ENCODE data around the gene MON1B.

The MON1B gene

DNA sequence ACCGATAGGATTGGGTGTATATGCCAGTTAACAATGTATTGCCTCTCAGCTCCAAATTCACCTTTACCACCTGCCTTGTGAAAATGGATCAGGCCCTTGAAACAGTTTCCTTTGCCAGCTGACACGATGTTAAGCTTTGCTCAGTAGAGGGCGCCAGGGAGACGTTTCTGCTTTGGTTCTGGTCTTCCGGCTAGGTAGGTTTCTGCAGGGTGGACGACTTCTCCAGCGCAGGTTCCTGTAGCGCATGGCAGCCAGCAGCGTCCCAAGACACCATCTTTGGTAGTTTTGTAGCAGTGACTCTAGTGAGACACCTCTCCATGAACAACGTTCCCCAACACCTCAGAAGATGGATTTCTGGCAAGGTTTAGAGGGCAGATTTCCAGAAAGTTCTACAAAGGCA, 32.2 kb downstream of the MON1B start:
- Histone ChIP-seq H4K8ac (ENCODE audit: low read depth, low read length) (no peak overlapping the region), H3K27me3 (ENCODE audit: insufficient read depth, low read length) (no peaks in the 10 kb centered on the region), H4K12ac (ENCODE audit: low read depth, low read length) (no peak overlapping the region), H2BK120ac (ENCODE audit: insufficient read depth, low read length, poor library complexity) (no peak overlapping the region), H3K4me2 (ENCODE audit: low read length) (no peak overlapping the region), H4K91ac (ENCODE audit: low read depth, low read length) (no peak overlapping the region), H3K36me3 (ENCODE audit: control insufficient read depth in 1 of 2, insufficient read depth in 2 of 2, low read length in 2 of 2) (peaks cover 2 to 3% of the 10 kb centered on the region in 2 experiments), H3K23ac (ENCODE audit: low read length) (no peak overlapping the region), H2AFZ (ENCODE audit: insufficient read depth, low read length, poor library complexity) (no peak overlapping the region), H3K4me3 (ENCODE audit: low read depth, low read length) (no peak overlapping the region), H3K9ac (ENCODE audit: low read length) (no peak overlapping the region), H3K14ac (ENCODE audit: low read length) (no peak overlapping the region), H3K27ac (ENCODE audit: low read depth, low read length) (no peak overlapping the region), H3K79me1 (ENCODE audit: low read length) (no peaks in the 10 kb centered on the region), H2BK12ac (ENCODE audit: low read length) (no peak overlapping the region), H3K9me3 (ENCODE audit: insufficient read depth, low read depth, low read length) (no peaks in the 10 kb centered on the region), H3K79me2 (ENCODE audit: control insufficient read depth, insufficient read depth, low read length, poor library complexity) (no peaks in the 10 kb centered on the region), H2BK5ac (ENCODE audit: low read depth, low read length, poor library complexity) (no peak overlapping the region), H3K18ac (ENCODE audit: low read length) (no peak overlapping the region), H3K4ac (ENCODE audit: low read depth, low read length) (no peak overlapping the region), H3K4me1 (ENCODE audit: control insufficient read depth in 1 of 2, insufficient read depth in 2 of 2, low read length in 2 of 2) (peaks cover 0 to 2% of the 10 kb centered on the region in 2 experiments), H2AK5ac (ENCODE audit: low read length) (no peak overlapping the region)
- WGBS (ENCODE audit: extremely low coverage, insufficient coverage, insufficient read length), result no CpG with 5 or more reads among the region's 10 CpGs
- DNase-seq, result peak in 1 of 2 donors; percentile 26

DNA sequence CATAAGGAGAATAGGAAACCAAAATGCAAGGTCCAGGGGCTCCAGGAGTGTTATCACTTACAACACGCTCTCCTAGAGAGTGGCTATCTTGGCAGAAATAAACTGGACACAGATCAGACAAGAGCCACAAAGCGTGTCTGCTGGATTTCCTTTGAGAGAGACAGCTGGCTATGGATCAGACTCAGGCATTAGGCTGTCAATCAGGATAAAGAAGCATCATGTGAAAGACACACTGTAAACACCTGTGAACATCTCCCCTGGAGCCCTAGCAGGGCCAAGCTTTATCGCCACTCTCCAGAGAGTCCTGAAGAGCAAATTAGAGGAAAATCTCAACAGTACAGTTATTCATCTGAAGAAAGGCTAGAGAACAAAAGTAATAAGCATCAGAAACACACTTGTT, 34.2 kb downstream of the MON1B start:
- no peak for DNase-seq
- no peak overlapping the region for H3K23ac ChIP-seq (ENCODE audit: low read length)
- no peak overlapping the region for H3K4ac ChIP-seq (ENCODE audit: low read depth, low read length)
- H3K27me3 ChIP-seq (ENCODE audit: insufficient read depth, low read length), result no peaks in the 10 kb centered on the region
- H2BK120ac ChIP-seq (ENCODE audit: insufficient read depth, low read length, poor library complexity), result no peak overlapping the region
- no CpG with 5 or more reads among the region's 3 CpGs for WGBS (ENCODE audit: extremely low coverage, insufficient coverage, insufficient read length)
- H3K14ac ChIP-seq (ENCODE audit: low read length), result no peak overlapping the region
- no peak overlapping the region for H3K9ac ChIP-seq (ENCODE audit: low read length)
- no peak overlapping the region for H4K12ac ChIP-seq (ENCODE audit: low read depth, low read length)
- no peak overlapping the region for H2AK5ac ChIP-seq (ENCODE audit: low read length)
- no peak overlapping the region for H4K91ac ChIP-seq (ENCODE audit: low read depth, low read length)
- no peaks in the 10 kb centered on the region for H3K9me3 ChIP-seq (ENCODE audit: insufficient read depth, low read depth, low read length)
- H2BK5ac ChIP-seq (ENCODE audit: low read depth, low read length, poor library complexity), result no peak overlapping the region
- no peak overlapping the region for H3K27ac ChIP-seq (ENCODE audit: low read depth, low read length)
- H3K79me1 ChIP-seq (ENCODE audit: low read length), result no peaks in the 10 kb centered on the region
- H2AFZ ChIP-seq (ENCODE audit: insufficient read depth, low read length, poor library complexity), result no peak overlapping the region
- no peak overlapping the region for H3K18ac ChIP-seq (ENCODE audit: low read length)
- H3K4me2 ChIP-seq (ENCODE audit: low read length), result no peak overlapping the region
- no peaks in the 10 kb centered on the region for H3K79me2 ChIP-seq (ENCODE audit: control insufficient read depth, insufficient read depth, low read length, poor library complexity)
- no peak overlapping the region for H4K8ac ChIP-seq (ENCODE audit: low read depth, low read length)
- peaks cover 2 to 3% of the 10 kb centered on the region in 2 experiments for H3K36me3 ChIP-seq (ENCODE audit: control insufficient read depth in 1 of 2, insufficient read depth in 2 of 2, low read length in 2 of 2)
- no peak overlapping the region for H2BK12ac ChIP-seq (ENCODE audit: low read length)
- H3K4me3 ChIP-seq (ENCODE audit: low read depth, low read length), result no peak overlapping the region
- peaks cover 0 to 2% of the 10 kb centered on the region in 2 experiments for H3K4me1 ChIP-seq (ENCODE audit: control insufficient read depth in 1 of 2, insufficient read depth in 2 of 2, low read length in 2 of 2)

DNA sequence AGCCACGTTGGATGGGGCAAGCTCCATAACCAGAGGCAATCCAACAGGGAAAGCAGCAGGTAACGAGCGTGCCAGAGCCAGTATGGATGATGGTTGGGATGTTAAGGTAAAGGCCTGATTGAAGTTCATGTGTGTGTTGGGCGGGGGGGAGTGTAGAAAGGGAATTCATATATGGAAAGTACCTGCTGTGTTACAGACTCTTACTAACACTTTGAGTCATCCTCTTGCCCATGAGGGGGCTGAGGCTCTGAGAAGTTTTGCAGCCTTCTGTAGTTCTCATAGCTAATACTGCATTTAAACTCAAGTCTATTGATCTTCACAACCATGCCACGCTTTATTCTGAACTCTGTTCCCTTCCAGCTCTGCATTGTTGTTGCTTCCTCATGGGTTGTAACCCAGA, 36.8 kb downstream of the MON1B start:
- no peaks in the 10 kb centered on the region for H3K79me1 ChIP-seq (ENCODE audit: low read length)
- H3K14ac ChIP-seq (ENCODE audit: low read length), result no peak overlapping the region
- no peak overlapping the region for H3K27ac ChIP-seq (ENCODE audit: low read depth, low read length)

GRCh38 chr16:77231047-77231446, 40.1 kb downstream of the MON1B start:
- no peak overlapping the region for H2AK5ac ChIP-seq (ENCODE audit: low read length)
- no peak overlapping the region for H3K4me3 ChIP-seq (ENCODE audit: low read depth, low read length)
- no peak overlapping the region for H3K27ac ChIP-seq (ENCODE audit: low read depth, low read length)
- no peak overlapping the region for H2BK120ac ChIP-seq (ENCODE audit: insufficient read depth, low read length, poor library complexity)
- no peak overlapping the region for H3K4ac ChIP-seq (ENCODE audit: low read depth, low read length)
- no CpG with 5 or more reads among the region's 3 CpGs for WGBS (ENCODE audit: extremely low coverage, insufficient coverage, insufficient read length)
- H4K12ac ChIP-seq (ENCODE audit: low read depth, low read length), result no peak overlapping the region
- H3K9ac ChIP-seq (ENCODE audit: low read length), result no peak overlapping the region
- H4K91ac ChIP-seq (ENCODE audit: low read depth, low read length), result no peak overlapping the region
- H3K27me3 ChIP-seq (ENCODE audit: insufficient read depth, low read length), result no peaks in the 10 kb centered on the region
- no peak overlapping the region for H2BK5ac ChIP-seq (ENCODE audit: low read depth, low read length, poor library complexity)
- no peak overlapping the region for H3K4me2 ChIP-seq (ENCODE audit: low read length)
- no peak overlapping the region for H3K23ac ChIP-seq (ENCODE audit: low read length)
- no peaks in the 10 kb centered on the region for H3K79me2 ChIP-seq (ENCODE audit: control insufficient read depth, insufficient read depth, low read length, poor library complexity)
- H3K18ac ChIP-seq (ENCODE audit: low read length), result no peak overlapping the region
- H3K14ac ChIP-seq (ENCODE audit: low read length), result no peak overlapping the region
- no peak overlapping the region for H2BK12ac ChIP-seq (ENCODE audit: low read length)
- no peaks in the 10 kb centered on the region for H3K4me1 ChIP-seq (ENCODE audit: control insufficient read depth in 1 of 2, insufficient read depth in 2 of 2, low read length in 2 of 2)
- no peaks in the 10 kb centered on the region for H3K79me1 ChIP-seq (ENCODE audit: low read length)
- DNase-seq, result no peak
- no peak overlapping the region for H2AFZ ChIP-seq (ENCODE audit: insufficient read depth, low read length, poor library complexity)
- no peak overlapping the region for H4K8ac ChIP-seq (ENCODE audit: low read depth, low read length)
- no peaks in the 10 kb centered on the region for H3K9me3 ChIP-seq (ENCODE audit: insufficient read depth, low read depth, low read length)
- no peaks in the 10 kb centered on the region for H3K36me3 ChIP-seq (ENCODE audit: control insufficient read depth in 1 of 2, insufficient read depth in 2 of 2, low read length in 2 of 2)

More for the DNA sequence above, 36.8 kb downstream of the MON1B start:
- Histone ChIP-seq H3K18ac (ENCODE audit: low read length) (no peak overlapping the region), H2BK5ac (ENCODE audit: low read depth, low read length, poor library complexity) (no peak overlapping the region), H4K12ac (ENCODE audit: low read depth, low read length) (no peak overlapping the region), H2AFZ (ENCODE audit: insufficient read depth, low read length, poor library complexity) (no peak overlapping the region), H3K9me3 (ENCODE audit: insufficient read depth, low read depth, low read length) (no peaks in the 10 kb centered on the region), H3K4me2 (ENCODE audit: low read length) (no peak overlapping the region), H2BK12ac (ENCODE audit: low read length) (no peak overlapping the region), H2BK120ac (ENCODE audit: insufficient read depth, low read length, poor library complexity) (no peak overlapping the region), H3K36me3 (ENCODE audit: control insufficient read depth in 1 of 2, insufficient read depth in 2 of 2, low read length in 2 of 2) (peaks cover 0 to 2% of the 10 kb centered on the region in 2 experiments), H3K9ac (ENCODE audit: low read length) (peak overlapping the region; percentile 7), H4K8ac (ENCODE audit: low read depth, low read length) (no peak overlapping the region), H4K91ac (ENCODE audit: low read depth, low read length) (no peak overlapping the region), H2AK5ac (ENCODE audit: low read length) (no peak overlapping the region), H3K79me2 (ENCODE audit: control insufficient read depth, insufficient read depth, low read length, poor library complexity) (no peaks in the 10 kb centered on the region), H3K4me1 (ENCODE audit: control insufficient read depth in 1 of 2, insufficient read depth in 2 of 2, low read length in 2 of 2) (peaks cover 0 to 2% of the 10 kb centered on the region in 2 experiments), H3K4me3 (ENCODE audit: low read depth, low read length) (no peak overlapping the region), H3K23ac (ENCODE audit: low read length) (no peak overlapping the region), H3K4ac (ENCODE audit: low read depth, low read length) (no peak overlapping the region), H3K27me3 (ENCODE audit: insufficient read depth, low read length) (no peaks in the 10 kb centered on the region)
- 100% methylated on average over 1 of the region's 5 CpGs for WGBS (ENCODE audit: extremely low coverage, insufficient coverage, insufficient read length)
- no peak for DNase-seq
